Measurements from ENCODE around the gene RDH11.
"Not testable (repeated sequence)": the region's sequence is repeated elsewhere in the genome, so short reads cannot be mapped to it uniquely, and the experiment has no call there.

Gene RDH11, protein sequence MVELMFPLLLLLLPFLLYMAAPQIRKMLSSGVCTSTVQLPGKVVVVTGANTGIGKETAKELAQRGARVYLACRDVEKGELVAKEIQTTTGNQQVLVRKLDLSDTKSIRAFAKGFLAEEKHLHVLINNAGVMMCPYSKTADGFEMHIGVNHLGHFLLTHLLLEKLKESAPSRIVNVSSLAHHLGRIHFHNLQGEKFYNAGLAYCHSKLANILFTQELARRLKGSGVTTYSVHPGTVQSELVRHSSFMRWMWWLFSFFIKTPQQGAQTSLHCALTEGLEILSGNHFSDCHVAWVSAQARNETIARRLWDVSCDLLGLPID

DNA sequence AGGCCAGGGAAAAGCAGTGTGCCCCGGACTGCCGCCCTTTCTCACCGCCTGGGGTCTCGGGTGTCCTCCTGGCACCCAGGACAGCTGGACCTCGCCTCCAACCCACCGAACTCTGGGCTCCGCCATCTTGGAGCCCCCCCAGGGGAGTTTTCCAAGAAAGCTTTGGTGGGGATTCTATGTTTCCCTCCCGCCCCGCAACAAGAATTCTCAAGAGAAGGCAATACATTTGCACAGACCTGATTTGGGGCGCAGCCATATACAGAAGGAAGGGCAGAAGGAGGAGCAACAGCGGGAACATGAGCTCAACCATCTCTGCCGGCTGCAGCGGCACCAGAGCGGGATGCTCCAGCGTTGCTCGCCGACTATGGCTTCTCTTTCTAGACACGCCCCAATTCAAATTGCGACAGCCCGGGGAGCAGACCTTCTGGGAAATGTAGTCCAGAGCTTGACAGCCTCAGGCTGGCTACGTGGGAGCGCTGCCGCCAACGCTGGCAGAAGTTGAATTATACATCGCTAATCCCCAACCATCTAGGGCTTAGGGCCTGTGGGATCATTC, at the start of gene RDH11:
Gene RDH11, minus strand, starts transcription at position 371 of the 556 bp plus-strand sequence. Its CDS starts 61 bp downstream, at position 310.
- DNase-seq (ENCODE audit: low spot score): peak; percentile 89

DNA sequence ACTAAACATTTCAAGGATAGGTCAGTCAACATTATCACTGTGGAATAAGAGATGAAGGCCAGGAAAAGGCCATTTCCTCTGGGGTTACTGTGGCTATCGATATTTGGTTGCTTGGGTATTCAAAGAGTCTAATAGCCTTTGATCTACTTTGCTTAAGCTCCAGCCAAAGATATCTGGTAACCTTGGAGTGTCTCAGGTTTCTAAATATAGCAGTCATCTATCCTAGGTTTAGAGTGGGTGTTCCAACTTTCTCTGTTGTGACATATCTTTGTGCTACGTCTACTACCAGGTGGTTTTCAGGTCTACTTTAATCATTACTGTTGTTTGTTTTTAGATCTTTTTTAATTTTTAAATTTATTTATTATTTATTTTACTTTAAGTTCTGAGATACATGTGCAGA, 48.5 kb upstream of the RDH11 start:
- no peak for DNase-seq (ENCODE audit: low spot score)

DNA sequence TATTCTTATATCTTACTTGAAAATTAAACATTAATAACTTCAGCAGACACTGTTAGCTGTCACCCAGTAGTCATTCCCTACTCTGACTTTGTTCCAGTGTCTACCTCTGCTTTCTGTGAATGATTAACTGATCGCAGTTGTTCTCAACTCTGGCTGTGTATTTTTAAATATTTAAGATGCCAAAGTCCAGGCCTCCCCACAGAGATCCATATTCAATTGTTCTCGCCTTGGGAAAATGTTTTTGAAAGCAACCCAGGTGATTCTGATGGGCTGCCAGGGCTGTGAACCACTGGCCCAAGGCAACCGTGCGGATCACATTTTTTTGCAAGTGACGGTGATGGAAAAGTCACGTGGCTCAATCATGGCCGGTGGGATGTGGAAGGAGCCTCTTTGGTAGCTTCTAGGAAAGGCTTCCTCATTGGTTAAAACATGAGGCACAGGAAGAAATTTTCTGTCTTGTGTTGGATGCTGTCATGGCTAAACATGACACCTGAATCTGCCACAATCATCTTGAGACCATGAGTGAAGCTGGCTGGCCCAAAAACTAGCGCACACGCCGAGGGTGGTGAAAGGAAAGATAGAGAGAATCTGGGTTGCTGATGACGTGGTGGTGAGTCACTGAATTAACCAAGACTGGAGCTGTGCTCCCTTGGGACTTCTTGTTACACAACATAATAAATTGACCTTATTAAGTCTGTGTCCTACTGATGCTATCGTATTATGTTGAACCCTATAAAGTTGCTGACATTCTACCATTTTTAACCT, 43.4 kb upstream of the RDH11 start:
- DNase-seq (ENCODE audit: low spot score): no peak

DNA sequence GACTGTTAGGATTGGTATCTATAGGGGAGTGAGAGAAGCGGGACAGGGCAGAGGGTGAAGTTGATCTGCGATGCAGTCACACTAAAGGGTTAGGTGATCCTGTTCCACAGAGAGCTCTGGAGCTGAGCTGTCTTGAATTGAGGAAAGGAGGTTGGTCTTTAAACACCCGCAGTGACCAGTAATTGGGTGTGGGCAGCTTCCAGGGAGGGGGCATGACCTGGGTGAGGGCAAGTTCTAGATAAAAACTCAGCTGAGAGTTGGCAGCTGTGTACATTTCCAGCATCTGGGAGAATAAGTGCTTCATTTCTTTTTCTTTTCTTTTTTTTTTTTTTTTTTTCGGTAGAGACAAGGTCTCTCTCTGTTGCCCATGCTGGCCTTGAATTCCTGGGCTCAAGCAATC, 41.2 kb upstream of the RDH11 start:
- DNase-seq (ENCODE audit: low spot score): no peak

DNA sequence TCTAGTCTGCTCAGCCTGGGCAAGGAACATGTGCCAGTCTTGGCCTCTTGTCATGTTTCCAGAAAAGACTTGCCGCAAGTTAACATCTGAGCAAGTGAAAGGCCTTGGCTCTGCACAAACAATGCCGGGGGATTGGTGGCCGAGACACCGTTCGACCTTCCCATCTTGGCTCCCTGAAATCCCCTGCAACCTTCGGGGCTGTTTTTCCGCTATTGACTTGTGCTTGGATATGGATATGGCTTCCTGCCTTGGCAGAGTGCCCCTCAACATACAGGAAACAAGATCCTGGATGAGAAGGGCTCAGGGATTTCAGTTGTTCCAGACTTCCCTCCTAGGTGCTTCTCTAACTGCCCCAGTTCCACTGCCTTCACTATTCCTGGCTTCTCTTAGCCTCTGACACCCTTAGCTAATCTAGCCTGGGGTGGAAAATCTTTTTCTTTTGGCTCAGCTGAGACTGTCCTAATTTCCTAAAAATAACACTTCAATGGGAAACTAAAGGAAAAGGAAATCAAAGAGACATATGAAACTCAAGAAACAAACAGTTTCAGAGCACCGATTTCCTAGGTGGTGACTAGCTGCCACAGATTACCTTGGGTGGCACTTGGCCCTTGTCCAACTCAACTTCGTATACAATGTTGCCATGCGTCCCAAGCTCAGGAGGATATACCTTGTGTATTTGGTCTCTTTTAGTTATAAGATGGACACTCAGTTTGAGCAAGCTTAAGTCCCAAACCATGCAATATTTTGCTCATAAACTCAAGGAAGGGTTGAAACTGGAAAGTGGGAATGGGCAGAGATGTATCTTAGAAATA, 40.0 kb upstream of the RDH11 start:
- DNase-seq (ENCODE audit: low spot score): no peak

DNA sequence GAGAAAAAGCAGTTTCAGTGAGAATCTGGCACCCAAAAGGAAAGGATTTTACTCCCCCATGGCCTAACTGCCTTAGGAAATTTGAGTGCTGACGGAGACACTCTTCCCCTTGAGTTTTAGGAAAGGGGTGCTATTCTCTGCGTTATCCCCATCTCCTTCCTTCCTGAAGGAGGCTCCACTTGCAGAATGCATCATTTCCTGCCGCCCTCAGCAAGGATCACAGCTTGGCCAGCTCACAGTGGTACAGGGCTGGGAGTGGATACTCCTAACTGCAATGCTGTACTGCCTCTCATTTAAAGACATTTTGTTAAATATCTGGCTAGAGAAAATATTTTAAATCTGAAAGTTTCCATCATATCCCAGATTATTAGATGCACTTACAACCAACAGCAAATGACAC, 39.1 kb upstream of the RDH11 start:
- no peak for DNase-seq (ENCODE audit: low spot score)

DNA sequence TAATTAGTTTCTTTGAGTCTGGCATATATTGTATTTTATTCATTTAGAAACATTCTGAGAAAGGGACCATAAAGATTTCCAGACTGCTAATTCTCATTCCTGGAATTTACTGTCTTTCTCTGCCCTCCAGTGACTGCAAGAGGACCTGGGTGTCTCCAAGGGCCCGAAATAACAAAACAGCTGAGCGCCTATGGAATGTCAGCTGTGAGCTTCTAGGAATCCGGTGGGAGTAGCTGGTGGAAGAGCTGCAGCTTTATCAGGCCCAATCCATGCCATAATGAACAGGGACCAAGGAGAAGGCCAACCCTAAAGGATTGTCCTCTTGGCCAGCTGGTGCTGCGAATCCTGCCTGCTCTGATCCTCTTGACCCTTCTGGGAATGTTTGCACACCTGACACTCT, 38.1 kb upstream of the RDH11 start:
- no peak for DNase-seq (ENCODE audit: low spot score)

DNA sequence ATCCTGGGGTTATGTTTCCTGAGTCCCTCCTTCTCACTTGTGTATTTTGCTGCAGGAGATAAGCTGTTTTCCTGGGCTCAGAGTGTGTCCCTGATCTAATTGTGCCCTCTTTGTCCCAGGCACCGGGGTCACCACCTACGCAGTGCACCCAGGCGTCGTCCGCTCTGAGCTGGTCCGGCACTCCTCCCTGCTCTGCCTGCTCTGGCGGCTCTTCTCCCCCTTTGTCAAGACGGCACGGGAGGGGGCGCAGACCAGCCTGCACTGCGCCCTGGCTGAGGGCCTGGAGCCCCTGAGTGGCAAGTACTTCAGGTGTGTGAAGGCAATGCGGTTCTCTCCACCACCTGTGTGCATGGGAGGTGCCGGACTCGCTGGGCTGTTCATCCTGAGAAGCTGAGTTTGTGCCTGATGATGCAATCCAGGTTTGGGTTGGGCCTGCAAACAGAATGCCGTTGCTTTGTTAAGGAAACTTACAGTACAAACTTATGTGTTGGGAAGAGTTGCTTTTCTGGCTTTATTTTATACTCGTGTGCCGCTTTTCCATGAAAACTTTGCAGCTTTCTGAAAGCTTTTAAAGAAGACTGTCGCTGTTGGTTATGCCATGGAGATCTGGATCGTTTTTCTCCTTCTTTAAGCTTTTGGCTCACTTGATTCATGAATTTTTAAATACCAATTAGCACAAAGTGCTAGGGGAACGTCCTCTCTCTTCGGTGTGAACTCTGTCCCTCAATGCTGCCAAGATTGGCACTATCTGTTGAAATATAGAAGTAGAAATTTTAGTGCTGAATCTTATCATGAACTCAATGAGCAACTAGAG, 33.7 kb upstream of the RDH11 start:
- DNase-seq (ENCODE audit: low spot score): no peak

DNA sequence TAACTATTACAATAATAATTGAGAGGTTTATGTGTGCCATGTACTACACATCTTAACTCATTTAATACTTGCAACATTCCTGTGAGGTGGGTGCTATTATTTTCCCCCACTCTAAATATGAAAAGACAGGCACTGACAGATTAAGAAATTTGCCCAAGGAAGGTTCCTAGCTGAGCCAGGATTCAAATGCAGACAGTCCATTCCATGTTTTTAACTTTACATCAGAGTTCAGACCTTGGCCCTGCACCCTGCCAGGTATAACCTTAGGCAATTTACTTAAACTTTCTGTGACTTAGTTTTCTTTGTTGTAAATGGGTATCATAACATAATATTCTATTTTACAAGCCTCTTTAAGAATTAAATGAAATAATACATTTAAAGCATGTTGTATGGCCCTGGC, 32.7 kb upstream of the RDH11 start:
- DNase-seq (ENCODE audit: low spot score): no peak

DNA sequence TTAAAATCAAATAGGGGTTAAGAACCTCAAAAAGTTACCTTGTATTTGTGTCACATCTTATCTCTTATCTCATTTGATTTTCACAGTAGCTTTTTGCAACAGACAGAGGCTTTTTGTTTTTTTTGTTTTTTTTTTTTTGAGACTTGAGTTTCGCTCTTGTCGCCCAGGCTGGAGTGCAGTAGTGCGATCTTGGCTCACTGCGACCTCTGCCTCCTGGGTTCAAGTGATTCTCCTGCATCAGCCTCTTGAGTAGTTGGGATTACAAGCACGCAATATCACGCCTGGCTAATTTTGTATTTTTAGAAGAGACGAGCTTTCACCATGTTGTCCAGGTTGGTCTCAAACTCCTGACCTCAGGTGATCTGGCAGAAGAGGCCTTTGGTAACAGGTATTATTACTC, 31.8 kb upstream of the RDH11 start:
- DNase-seq (ENCODE audit: low spot score): no peak

DNA sequence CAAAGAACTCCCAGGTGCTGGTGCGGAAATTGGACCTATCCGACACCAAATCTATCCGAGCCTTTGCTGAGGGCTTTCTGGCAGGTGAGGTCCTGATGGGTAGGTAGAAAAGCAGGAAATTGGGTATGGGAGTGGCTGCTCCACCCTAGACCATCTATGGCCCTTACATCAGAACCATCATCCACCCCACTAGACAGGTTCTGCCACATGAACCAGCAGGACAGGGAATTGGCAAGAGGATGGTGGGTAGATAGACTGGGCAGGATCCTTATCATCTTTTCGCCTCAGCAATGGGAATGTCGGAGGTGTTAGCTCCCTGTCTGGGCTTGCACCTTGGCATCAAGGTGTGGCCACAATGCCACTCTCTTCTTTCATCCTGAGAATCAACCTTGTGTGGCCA, 29.6 kb upstream of the RDH11 start:
- no peak for DNase-seq (ENCODE audit: low spot score)

DNA sequence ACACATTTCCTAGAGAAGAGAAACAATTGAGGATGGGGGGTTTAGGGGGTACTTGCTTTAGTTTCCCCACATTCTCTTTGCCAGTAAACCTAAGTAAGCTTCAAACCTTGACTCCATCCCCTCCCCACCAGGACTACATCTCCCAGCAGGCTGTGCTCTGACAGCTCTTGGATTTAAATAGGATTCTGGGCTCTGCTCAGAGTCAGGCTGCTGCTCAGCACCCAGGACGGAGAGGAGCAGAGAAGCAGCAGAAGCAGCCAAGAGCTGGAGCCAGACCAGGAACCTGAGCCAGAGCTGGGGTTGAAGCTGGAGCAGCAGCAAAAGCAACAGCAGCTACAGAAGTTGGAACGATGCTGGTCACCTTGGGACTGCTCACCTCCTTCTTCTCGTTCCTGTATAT, 26.7 kb upstream of the RDH11 start:
- DNase-seq (ENCODE audit: low spot score): no peak

DNA sequence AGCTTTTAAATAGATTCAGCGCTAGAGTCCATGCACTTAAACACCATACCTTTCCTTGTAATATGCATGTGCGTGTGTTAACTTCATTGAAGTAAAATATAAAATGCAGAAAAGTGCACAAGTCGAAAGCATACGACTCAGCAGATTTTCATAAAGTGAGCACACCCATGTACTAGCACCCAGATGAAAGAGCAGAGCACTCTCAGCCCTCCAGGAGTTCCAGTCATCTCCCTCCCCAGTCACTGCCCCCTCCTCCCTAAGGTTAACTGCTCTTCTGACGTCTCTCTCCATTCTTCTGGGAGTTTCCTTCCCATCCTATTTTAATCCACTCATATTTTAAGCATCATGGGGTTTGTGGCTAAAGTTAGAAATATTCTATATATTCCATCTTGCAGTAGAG, 26.3 kb upstream of the RDH11 start:
- no peak for DNase-seq (ENCODE audit: low spot score)

DNA sequence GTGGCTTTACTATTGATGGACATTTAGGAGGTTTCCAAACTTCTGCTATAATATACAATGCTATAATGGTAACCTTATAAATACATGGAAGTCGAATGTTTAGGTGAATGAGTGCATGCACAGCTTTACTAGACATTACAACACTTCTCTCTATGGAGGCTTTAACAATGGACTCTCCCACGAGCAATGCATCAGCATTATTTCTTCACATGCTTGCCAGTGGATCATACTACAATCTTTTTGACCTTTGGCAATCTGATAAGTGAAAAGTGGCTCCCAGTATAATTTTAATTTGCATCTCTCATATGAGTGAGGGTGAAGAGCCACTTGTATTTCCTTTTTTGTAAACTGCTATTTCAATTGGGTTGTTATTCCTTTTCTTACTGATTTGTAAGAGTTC, 24.3 kb upstream of the RDH11 start:
- DNase-seq (ENCODE audit: low spot score): no peak

DNA sequence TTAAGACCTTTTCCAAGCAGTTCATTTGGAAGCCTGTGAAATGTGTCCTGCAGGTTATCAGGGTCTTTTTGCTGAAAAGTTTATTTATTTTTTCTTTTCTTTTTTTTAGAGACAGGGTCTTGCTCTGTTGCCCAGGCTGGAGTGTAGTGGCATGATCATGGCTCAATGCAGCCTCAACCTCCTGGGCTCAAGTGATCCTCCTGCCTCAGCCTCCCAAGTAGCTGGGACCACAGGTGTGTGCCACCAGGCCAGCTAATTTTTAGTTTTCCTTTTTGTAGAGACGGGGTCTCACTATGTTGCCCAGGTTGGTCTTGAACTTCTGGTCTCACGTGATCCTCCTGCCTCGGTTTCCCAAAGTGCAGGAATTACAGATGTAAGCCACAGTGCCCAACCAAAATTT, 23.8 kb upstream of the RDH11 start:
- DNase-seq (ENCODE audit: low spot score): not testable (repeated sequence)

DNA sequence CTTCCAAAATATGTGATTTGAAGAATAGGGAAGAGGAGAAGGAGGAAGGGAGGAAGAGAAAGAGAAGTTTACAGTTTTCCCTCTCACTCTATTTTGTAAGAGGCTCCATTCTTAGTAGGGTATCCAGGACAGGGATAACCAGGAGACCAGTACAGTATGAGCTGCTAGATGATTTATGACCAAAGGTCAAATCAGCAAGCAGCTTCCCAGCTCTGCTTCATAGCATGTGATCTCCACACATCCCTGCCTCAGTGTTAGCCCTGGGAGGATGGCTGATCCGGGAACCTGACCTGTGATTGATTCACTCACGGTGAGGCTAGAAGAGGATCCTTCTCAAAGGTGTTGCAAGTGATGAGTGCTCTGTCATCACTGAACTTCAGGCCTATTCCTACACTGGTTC, 22.7 kb upstream of the RDH11 start:
- DNase-seq (ENCODE audit: low spot score): no peak

DNA sequence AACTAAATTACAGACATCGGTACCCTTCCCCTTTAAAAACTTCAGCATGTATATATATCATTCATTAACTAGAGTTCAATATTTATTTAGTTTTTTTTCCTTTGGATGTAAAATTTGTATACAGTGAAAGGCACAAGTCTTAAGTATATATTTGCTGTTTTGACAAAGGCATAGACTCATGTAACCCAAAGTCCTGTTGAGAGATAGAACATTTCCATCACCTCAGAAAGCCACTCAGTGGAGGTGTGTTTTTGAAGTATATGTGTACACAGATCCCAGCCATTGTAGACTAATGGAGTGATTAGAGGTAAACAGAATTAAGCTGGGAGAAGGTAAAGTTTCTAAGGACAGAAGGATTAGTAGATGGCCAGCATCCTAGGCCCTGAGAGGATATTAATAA, 21.5 kb upstream of the RDH11 start:
- no peak for DNase-seq (ENCODE audit: low spot score)

DNA sequence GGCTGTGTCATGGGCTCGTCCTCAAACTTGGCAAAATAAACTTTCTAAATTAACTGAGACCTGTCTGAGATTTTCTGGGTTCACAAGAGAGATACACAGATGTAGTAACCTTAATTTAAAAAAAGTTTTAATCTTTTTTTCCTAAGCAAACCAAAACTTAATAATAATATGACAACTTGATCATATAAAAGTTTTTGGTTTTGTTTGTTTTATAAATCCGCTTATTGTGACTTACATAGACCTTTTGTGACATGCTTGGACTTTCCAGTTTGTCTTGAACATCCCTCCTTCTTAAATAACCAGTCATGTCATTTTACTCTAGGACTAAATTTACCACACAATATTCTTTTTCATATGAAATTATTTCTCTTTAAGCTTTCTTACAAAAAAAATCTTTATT, 14.6 kb upstream of the RDH11 start:
- no peak for DNase-seq (ENCODE audit: low spot score)

DNA sequence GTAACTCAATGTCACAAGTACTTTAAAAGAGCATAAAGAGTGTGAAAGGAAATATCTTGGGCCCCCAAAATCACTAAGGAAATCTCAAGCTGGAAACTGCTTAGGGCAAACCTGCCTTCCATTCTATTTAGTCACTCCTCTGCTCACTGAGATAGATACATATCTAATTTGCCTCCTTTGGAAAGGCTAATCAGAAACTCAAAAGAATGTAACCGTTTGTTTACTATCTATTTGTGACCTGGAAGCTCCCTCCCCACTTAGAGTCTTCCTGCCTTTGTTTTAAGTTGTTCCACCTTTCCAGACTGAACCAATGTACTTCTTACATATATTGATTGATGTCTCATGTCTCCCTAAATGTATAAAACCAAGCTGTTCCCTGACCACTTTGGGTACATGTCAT, 14.2 kb upstream of the RDH11 start:
- not testable (repeated sequence) for DNase-seq (ENCODE audit: low spot score)

DNA sequence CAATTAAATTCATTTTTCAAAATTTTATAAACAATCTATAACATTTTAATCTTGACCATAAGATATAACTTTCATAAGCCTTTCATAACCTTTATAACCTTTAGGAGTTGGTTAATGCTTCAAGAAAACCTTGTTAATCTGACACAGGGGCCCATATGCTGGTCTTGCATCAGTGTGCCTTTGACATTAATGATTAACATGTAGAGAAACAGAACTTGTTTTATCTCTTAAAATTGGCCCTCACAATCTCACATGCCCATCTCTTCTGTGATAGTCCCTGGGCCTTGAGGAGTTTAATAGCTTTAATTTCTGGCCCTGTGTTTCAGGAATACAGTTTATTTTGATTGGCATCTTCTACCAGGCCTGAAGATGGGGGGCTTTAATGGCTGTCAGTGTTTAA, 13.8 kb upstream of the RDH11 start:
- not testable (repeated sequence) for DNase-seq (ENCODE audit: low spot score)

DNA sequence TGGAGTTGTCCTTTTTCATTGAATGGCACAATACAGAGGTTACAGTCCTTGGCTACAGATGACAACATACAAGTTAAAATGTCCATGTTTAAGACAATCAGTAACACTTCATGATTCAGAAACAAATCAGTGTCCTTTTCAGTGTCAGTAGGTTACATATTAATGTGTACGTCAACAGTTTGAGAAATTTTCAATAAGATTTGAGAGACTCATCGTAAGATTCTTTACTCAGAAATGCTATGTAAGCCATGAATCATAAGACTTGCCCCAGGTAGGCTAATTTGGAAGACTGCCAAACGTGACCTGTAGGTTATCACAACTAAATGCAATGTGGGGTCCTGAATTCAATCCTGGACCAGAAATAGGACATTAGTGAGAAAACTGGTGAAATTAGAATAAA, 9.6 kb upstream of the RDH11 start:
- no peak for DNase-seq (ENCODE audit: low spot score)

All from NAMALWA (cell line).